ENCODE measurements around the gene HSD3B7. TPM values are rescaled to one million over a fixed set of nuclear protein-coding genes. Genes with fewer than 3 reads are reported as not detected.

HSD3B7 gene
- total and polyA plus RNA-seq, 5 experiments from 2014 or later = 0.07 to 1.9 (median 0.65) TPM; not detected in 1

DNA sequence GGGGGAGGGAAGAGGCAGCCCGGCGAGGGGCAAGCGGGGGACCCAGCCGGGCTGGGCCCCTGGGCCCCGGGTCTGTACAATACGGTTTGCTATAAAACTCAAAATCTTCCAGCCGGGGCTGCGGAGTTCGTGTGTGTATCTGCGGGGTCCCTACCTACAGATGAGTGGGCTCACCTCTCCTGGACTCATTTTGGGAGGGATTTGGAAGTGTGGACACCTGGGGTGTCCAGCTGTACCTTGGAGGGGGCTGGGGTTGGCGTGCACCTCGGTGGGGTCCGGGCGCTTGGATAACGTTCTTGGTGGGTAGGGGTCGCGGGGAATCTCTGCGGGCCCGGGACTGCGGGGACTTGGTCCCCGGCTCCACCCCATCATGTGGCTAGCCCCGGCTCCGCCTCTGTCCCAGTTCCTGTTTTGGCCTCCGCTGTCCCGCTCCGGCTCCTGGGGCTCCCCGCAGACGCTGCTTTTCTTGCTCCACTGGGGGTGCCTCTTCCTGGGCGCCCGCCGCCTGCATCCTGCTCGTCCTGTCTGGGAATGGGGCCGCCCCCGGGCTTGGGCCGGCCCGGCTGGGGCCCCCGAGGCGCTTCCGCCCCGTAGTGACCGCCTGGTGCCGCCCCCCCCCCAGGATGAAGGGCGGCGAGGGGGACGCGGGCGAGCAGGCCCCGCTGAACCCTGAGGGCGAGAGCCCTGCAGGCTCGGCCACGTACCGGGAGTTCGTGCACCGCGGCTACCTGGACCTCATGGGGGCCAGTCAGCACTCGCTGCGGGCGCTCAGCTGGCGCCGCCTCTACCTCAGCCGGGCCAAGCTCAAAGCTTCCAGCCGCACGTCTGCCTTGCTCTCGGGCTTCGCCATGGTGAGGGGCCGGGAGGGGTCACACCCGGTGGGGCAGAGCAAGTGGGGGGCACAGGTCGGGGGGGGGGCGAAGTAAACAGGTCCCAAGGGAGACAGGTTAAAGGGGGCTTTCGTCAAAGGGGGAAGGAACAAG lies 36.0 kb upstream of the HSD3B7 start, which contains the start of gene ORAI3:
TSS of gene ORAI3 (plus strand) at position 402 of the 983 bp plus-strand sequence. CDS start at position 624, 222 bp downstream.
- Mint-ChIP-seq H3K36me3 (peaks cover 0 to 4% (median 0%) of the 10 kb centered on the region in 3 donors), H3K9me3 (no peaks in the 10 kb centered on the region), H3K27me3 (no peaks in the 10 kb centered on the region), H3K27ac (peak within 1 kb of the TSS; percentile 73 to 93 (median 86)), H3K4me1 (peaks cover 16 to 29% (median 20%) of the 10 kb centered on the region in 4 donors), H3K4me3 (peak within 1 kb of the TSS; percentile 85 to 96 (median 90))
- ATAC-seq (peak; percentile 45 to 69), DNase-seq (peak in 4 of 10 donors; percentile 31 to 44 (median 34))
- POLR2A ChIA-PET = interaction anchor here (0.6 to 2.0 kb wide), 6 partner anchors 9 to 883 kb away, joined by 3 to 8 read pairs (median 4); partner anchors contain the start of genes ARMC5, SETD1A, ZNF646 and ZNF668

DNA sequence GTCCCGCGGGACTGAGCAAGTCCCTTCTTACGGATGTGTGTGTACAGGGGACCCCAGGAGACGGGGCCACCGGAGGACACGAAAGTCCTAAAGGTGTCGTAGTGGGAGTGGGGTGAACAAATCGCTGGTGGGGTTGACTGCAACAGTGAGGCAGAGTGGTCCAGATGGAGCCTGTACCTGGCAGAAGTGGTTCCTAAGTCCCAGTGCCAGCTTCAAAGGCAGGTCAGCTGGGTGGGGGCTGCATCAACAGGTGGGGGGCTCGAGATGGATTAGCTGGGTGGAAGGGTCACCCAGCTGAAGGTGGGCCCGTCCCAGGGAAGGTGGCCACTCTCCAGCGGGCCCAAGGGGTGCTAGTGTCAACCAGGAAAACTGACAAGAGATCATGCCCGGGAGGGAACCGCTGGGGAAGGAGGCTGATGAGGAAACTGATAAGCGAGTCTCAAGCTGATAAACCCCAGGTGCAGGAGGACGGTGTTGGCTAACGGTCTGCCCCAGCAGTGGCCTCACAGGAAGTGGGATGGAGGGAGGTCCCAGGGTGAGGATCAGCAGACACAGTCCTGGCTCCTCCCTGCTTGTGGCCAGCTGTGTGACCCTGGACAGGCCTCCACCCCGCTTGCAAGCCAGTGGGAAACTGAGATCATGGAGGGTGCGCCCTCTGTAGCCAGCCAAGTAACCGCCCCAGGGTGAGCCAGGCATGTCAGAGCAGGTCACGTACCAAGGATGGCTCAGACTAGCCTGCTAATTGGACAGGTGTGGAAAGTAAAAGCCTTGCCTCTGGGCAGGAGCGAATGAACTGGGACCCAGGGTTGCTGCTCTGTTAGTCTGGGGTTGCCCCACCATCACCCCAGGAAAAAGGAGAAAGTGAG lies 35.1 kb upstream of the HSD3B7 start:
- Mint-ChIP-seq H3K4me3 (peak overlapping the region; percentile 85 to 96 (median 90)), H3K9me3 (no peaks in the 10 kb centered on the region), H3K27me3 (no peaks in the 10 kb centered on the region), H3K27ac (peak overlapping the region; percentile 73 to 93 (median 86)), H3K4me1 (peaks cover 14 to 29% (median 21%) of the 10 kb centered on the region in 4 donors), H3K36me3 (no peaks in the 10 kb centered on the region)
- DNase-seq = peak in 3 of 10 donors; percentile 6 to 24 (median 22)
- peak; percentile 32 to 43 for ATAC-seq
- POLR2A ChIA-PET = interaction anchor here (0.6 to 2.0 kb wide), 8 partner anchors 8 to 509 kb away, joined by 3 to 8 read pairs (median 3); partner anchors contain the start of genes ARMC5, SETD1A, ZNF646 and ZNF668

- POLR2A ChIA-PET = interaction anchor here (0.6 to 2.0 kb wide), 5 partner anchors 8 to 509 kb away, joined by 3 to 8 read pairs (median 3); partner anchors contain the start of genes ARMC5, ZNF646 and ZNF668
- DNase-seq = no peak
- Mint-ChIP-seq H3K9me3 (no peaks in the 10 kb centered on the region), H3K4me3 (peak overlapping the region; percentile 85 to 96 (median 90)), H3K36me3 (no peaks in the 10 kb centered on the region), H3K27me3 (no peaks in the 10 kb centered on the region), H3K27ac (peak overlapping the region in 7 of 10 donors; percentile 73 to 93 (median 88)), H3K4me1 (peaks cover 14 to 29% (median 21%) of the 10 kb centered on the region in 4 donors)
- ATAC-seq = peak in 1 of 2 donors; percentile 5
Measured at GRCh38 chr16:30950516-30951065, 34.4 kb upstream of the HSD3B7 start.

DNA sequence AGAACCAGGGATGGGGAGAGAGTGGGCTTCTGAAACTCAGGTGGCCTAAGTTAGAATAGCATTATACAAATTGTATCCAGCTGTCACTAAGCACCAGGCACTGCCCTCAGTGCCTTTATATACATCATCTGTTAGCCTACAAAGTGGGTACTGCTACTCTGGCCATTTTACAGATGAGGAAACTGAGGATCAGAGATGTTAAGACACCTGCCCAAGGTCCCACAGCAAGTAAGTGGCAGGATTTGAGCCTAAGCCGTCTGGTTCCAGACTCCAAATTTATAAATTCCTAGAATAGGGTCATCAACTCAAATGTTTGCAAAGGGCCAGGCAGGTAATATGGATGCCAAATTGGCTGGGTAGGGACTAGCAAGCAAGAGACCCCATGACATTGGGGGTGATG lies 33.8 kb upstream of the HSD3B7 start:
- Mint-ChIP-seq H3K27ac (peak overlapping the region in 2 of 10 donors; percentile 9 to 33), H3K9me3 (no peaks in the 10 kb centered on the region), H3K36me3 (no peaks in the 10 kb centered on the region), H3K4me1 (peaks cover 14 to 32% (median 23%) of the 10 kb centered on the region in 4 donors), H3K4me3 (peak overlapping the region in 3 of 10 donors; percentile 45 to 87 (median 58)), H3K27me3 (no peaks in the 10 kb centered on the region)
- ATAC-seq = no peak
- POLR2A ChIA-PET = interaction anchor here (1.2 to 2.0 kb wide), 2 partner anchors 16 to 508 kb away, joined by 3 to 8 read pairs; partner anchors contain the start of gene ARMC5
- DNase-seq = no peak

- peak overlapping the region in 4 of 10 donors; percentile 22 to 59 (median 36) for H3K4me3 Mint-ChIP-seq
- H3K4me1 Mint-ChIP-seq = peaks cover 12 to 33% (median 24%) of the 10 kb centered on the region in 4 donors
- POLR2A ChIA-PET = no interaction called here
Measured at GRCh38 chr16:30951750-30952149, 33.3 kb upstream of the HSD3B7 start.

DNA sequence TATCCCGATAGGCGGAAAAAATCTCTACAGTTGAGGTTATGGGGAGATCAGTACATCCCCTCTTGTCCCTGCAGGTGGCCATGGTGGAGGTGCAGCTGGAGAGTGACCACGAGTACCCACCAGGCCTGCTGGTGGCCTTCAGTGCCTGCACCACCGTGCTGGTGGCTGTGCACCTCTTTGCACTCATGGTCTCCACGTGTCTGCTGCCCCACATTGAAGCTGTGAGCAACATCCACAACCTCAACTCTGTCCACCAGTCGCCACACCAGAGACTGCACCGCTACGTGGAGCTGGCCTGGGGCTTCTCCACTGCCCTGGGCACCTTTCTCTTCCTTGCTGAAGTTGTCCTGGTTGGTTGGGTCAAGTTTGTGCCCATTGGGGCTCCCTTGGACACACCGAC lies 31.9 kb upstream of the HSD3B7 start:
- H3K36me3 Mint-ChIP-seq = no peaks in the 10 kb centered on the region
- POLR2A ChIA-PET = interaction anchor here (0.6 to 2.9 kb wide), 4 partner anchors 11 to 490 kb away, joined by 3 to 10 read pairs (median 3); partner anchors contain the start of gene FUS
- no peak overlapping the region for H3K27ac Mint-ChIP-seq
- ATAC-seq (no peak), DNase-seq (no peak)
- no peaks in the 10 kb centered on the region for H3K9me3 Mint-ChIP-seq
- no peak overlapping the region for H3K4me3 Mint-ChIP-seq
- H3K4me1 Mint-ChIP-seq = peaks cover 12 to 36% (median 26%) of the 10 kb centered on the region in 4 donors
- peaks cover 0 to 2% (median 0%) of the 10 kb centered on the region in 5 donors for H3K27me3 Mint-ChIP-seq

More at GRCh38 chr16:30951750-30952149, 33.3 kb upstream of the HSD3B7 start:
- Mint-ChIP-seq H3K27ac (peak overlapping the region in 3 of 10 donors; percentile 33 to 77 (median 65)), H3K9me3 (no peaks in the 10 kb centered on the region), H3K27me3 (no peaks in the 10 kb centered on the region), H3K36me3 (no peaks in the 10 kb centered on the region)
- no peak for DNase-seq
- ATAC-seq = no peak

GRCh38 chr16:30953511-30954124 lies 31.4 kb upstream of the HSD3B7 start:
- H3K27me3 Mint-ChIP-seq = peaks cover 0 to 2% (median 0%) of the 10 kb centered on the region in 5 donors
- H3K4me1 Mint-ChIP-seq = peaks cover 14 to 38% (median 30%) of the 10 kb centered on the region in 4 donors
- H3K4me3 Mint-ChIP-seq = peak overlapping the region in 1 of 10 donors; percentile 7
- H3K36me3 Mint-ChIP-seq = no peaks in the 10 kb centered on the region
- ATAC-seq = peak in 1 of 2 donors; percentile 15
- POLR2A ChIA-PET = interaction anchor here (0.5 to 2.9 kb wide), 5 partner anchors 11 to 490 kb away, joined by 3 to 10 read pairs (median 3); partner anchors contain the start of gene FUS
- no peaks in the 10 kb centered on the region for H3K9me3 Mint-ChIP-seq
- H3K27ac Mint-ChIP-seq = peak overlapping the region in 1 of 10 donors; percentile 44
- DNase-seq = peak; percentile 43 to 75 (median 53)

DNA sequence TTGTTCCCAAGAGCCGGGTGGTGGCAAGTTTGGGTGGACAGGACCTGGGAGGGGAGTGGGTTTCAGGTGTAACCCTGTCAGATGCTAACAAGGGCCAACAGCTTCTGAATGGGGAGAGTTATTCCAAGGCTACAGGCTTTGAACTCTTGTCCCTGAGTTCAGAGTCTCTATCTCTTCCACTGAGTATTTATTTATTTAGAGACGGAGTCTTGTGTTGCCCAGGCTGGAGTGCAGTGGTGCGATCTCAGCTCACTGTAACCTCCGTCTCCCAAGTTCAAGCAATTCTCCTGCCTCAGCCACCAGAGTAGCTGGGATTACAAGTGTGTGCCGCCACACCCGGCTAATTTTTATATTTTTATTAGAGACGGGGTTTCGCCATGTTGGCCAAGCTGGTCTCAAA lies 30.0 kb upstream of the HSD3B7 start:
- Mint-ChIP-seq H3K27ac (peak overlapping the region in 2 of 10 donors; percentile 14 to 57), H3K27me3 (peaks cover 0 to 2% (median 0%) of the 10 kb centered on the region in 5 donors)
- POLR2A ChIA-PET = interaction anchor here (0.6 to 2.9 kb wide), 3 partner anchors 13 to 247 kb away, joined by 3 to 10 read pairs (median 4); no protein-coding TSS in a partner anchor

DNA sequence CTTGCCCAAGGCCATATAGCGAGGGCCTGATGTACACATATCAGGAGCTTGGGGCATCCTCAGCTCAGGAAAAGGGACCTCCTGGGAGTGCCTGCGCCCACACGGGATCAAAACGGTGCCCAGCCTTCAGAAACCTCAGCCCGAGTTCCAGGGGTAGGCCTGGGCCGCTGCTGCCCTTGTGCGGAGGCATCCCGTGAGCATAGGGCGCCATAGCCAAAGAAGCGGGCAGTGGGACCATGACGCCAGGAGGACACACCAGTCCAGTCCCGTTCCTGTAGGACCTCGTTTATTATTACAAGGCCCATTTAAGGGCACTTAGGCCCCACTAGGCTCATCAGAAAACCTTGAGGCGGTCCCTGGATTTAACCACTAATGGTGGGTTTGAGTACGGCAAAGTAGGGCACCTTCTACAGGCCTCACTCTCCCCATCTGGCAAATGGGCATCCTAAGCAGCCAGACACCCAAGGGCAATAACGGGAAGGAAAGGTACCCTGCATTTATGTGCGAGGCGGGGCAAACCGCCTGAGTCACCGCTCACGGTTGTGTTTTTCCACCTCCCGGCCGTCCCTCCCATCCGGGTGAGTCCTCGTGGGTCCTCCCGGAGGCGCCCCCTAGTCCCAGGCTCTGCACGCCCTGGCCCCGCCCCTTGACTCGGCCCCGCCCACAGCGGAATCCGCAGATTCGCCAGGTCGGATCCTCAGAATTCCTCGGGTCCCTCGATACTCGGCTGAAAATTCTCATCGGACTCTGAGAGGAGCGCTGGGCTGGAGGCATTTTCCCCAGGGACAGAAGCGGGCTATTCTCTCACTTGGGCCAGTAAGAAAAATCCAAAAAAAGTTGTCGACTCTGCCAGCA lies 28.2 kb upstream of the HSD3B7 start:
- DNase-seq (peak; percentile 65 to 87 (median 80)), ATAC-seq (peak; percentile 56 to 61)
- Mint-ChIP-seq H3K9me3 (no peaks in the 10 kb centered on the region), H3K4me3 (peak overlapping the region; percentile 89 to 99 (median 95)), H3K27ac (peak overlapping the region; percentile 97 to 99 (median 98)), H3K36me3 (peaks cover 0 to 27% (median 7%) of the 10 kb centered on the region in 3 donors), H3K27me3 (peaks cover 0 to 2% (median 0%) of the 10 kb centered on the region in 5 donors), H3K4me1 (peaks cover 19 to 40% (median 35%) of the 10 kb centered on the region in 4 donors)
- POLR2A ChIA-PET = interaction anchor here (0.8 to 2.7 kb wide), 8 partner anchors 8 to 917 kb away, joined by 3 to 13 read pairs (median 5); partner anchors contain the start of genes FBXL19, KAT8, ORAI3 and ZNF267

More for the DNA sequence above, 30.0 kb upstream of the HSD3B7 start:
- peaks cover 15 to 43% (median 37%) of the 10 kb centered on the region in 4 donors for H3K4me1 Mint-ChIP-seq
- peaks cover 0 to 9% (median 3%) of the 10 kb centered on the region in 3 donors for H3K36me3 Mint-ChIP-seq
- ATAC-seq (no peak), DNase-seq (no peak)
- H3K4me3 Mint-ChIP-seq = peak overlapping the region in 1 of 10 donors; percentile 58
- H3K9me3 Mint-ChIP-seq = no peaks in the 10 kb centered on the region
